K562 (cell line): ENCODE results near the gene THUMPD1. TPM values are rescaled to one million over a fixed set of nuclear protein-coding genes. Genes with fewer than 3 reads are reported as not detected.

Experiments used
- DIDO1 ChIP-seq: fragments of 450-650 bp; IDR thresholded peaks from 2 replicates; pipeline ENCODE4 v1.6.1; 2016; ENCODE audit warnings: low read depth, missing biosample characterization, missing genetic modification characterization
- DNMT1 ChIP-seq: fragments of 450-650 bp; IDR thresholded peaks from 2 replicates; pipeline ENCODE4 v1.6.1; 2016; ENCODE audit warnings: antibody characterized with exemption, mild to moderate bottlenecking
- NCOA1 ChIP-seq: fragments of 450-650 bp; IDR thresholded peaks from 2 replicates; pipeline ENCODE4 v1.6.1; 2016; ENCODE audit warnings: low read depth
- POLR2B ChIP-seq: fragments of 450-650 bp; IDR thresholded peaks from 2 replicates; pipeline ENCODE4 v1.6.1; 2018; ENCODE audit warnings: low read depth; ENCODE audit not compliant: partially characterized antibody
- SMAD1 ChIP-seq: fragments of 150-350 bp; IDR thresholded peaks from 2 replicates; pipeline ENCODE4 v1.6.1; 2014; ENCODE audit warnings: low read length, low read depth; ENCODE audit not compliant: partially characterized antibody
- TBP ChIP-seq: optimal IDR thresholded peaks from 2 replicates; pipeline ENCODE3; 2011; ENCODE audit warnings: low read depth, low read length, improper control_type of control experiment
- XRCC4 ChIP-seq: IDR thresholded peaks from one replicate; pipeline ENCODE4 v1.6.1; 2011; ENCODE audit not compliant: insufficient read depth, insufficient read length; ENCODE audit errors: extremely low read depth
- ZC3H11A ChIP-seq: IDR thresholded peaks from 2 replicates; pipeline ENCODE4 v1.6.1; 2012; ENCODE audit warnings: low read depth, low read length, improper control_type of control experiment
- ZNF589 ChIP-seq: fragments of 200-800 bp; sonication (Bioruptor generic); IDR thresholded peaks from 2 replicates; pipeline ENCODE4 v1.6.1; 2016; ENCODE audit warnings: low read depth, missing genetic modification characterization, missing compliant biosample characterization
- ZNF699 ChIP-seq: fragments of 250-450 bp; sonication (Bioruptor Pico); IDR thresholded peaks from 2 replicates; pipeline ENCODE4 v1.8.0; 2021; ENCODE audit warnings: mild to moderate bottlenecking, moderate library complexity; ENCODE audit not compliant: insufficient replicate concordance
- ZNF830 ChIP-seq: fragments of 250-450 bp; sonication (Bioruptor Pico); IDR thresholded peaks from 2 replicates; pipeline ENCODE4 v1.5.0; 2021; ENCODE audit warnings: mild to moderate bottlenecking
- polyA plus RNA-seq, 8 experiments: library from polyadenylated mRNA; depleted of rRNA in 4 of 8; stranded (reverse) in 5 of 8; unstranded in 3 of 8; fragments of >200 nt; fragmentation: Nextera tagmentation in 2 of 8; fragmentation: Illumina TruSeq in 1 of 8; extraction: Ambion mirVana in 2 of 8; extraction: Trizol in 1 of 8; gene quantifications; 2 replicates each; pipeline versions ENCODE4 v1.2.1 to v1.2.3, GENCODE V29; 2011 to 2014; ENCODE audit warnings: inconsistent platforms in 1 of 8, missing spikeins in 1 of 8
- total RNA-seq, 7 experiments: library from RNA; depleted of rRNA in 6 of 7; stranded (reverse); fragments of >200 nt in 6 of 7; fragmentation: Illumina TruSeq in 2 of 7; extraction: Trizol in 2 of 7; gene quantifications; 2 replicates each; pipeline versions ENCODE4 v1.2.1 to v1.2.3, GENCODE V29; 2011 to 2021; ENCODE audit warnings: low replicate concordance in 1 of 7
- TF ChIP-seq, protein P1 (sequence below), 2 experiments: fragments of 450-650 bp in 1 of 2; sonication (generic) in 1 of 2; formaldehyde crosslinking in 1 of 2; IDR thresholded peaks in 1 of 2; conservative IDR thresholded peaks in 1 of 2; 2 replicates each; pipeline versions ENCODE4 v1.6.1 to v1.8.1; 2016 to 2023; ENCODE audit warnings: mild to moderate bottlenecking in 2 of 2, moderate library complexity in 2 of 2, inconsistent platforms in 1 of 2, missing genetic modification reagents in 1 of 2
- TF ChIP-seq, protein P2 (sequence below): fragments of 250-450 bp; sonication (Bioruptor Pico); IDR thresholded peaks from 2 replicates; pipeline ENCODE4 v1.8.0; 2022; ENCODE audit warnings: inconsistent platforms
- TF ChIP-seq, protein P3 (sequence below): sonication (generic); formaldehyde crosslinking; IDR thresholded peaks from 2 replicates; pipeline ENCODE4 v1.8.1; 2023; ENCODE audit warnings: mild to moderate bottlenecking, missing genetic modification reagents, moderate library complexity
- TF ChIP-seq, protein P4 (sequence below): fragments of 250-450 bp; sonication (Bioruptor Pico); IDR thresholded peaks from 2 replicates; pipeline ENCODE4 v1.8.0; 2022; ENCODE audit warnings: moderate library complexity, mild to moderate bottlenecking, inconsistent platforms
- TF ChIP-seq, protein P5 (sequence below): fragments of 250-450 bp; sonication (Bioruptor Pico); IDR thresholded peaks from 2 replicates; pipeline ENCODE4 v1.8.0; 2021; ENCODE audit warnings: borderline replicate concordance, mild to moderate bottlenecking, moderate library complexity; ENCODE audit not compliant: poor library complexity, severe bottlenecking
- TF ChIP-seq, protein P6 (sequence below): fragments of 150-350 bp; conservative IDR thresholded peaks from 2 replicates; pipeline ENCODE4 v1.6.1; 2014; ENCODE audit warnings: low read length

The THUMPD1 gene
- total and polyA plus RNA-seq, 9 of the 15 experiments (the other 6 are each of a cell fraction or from before 2014, with no cell fraction given) = 37.8 to 101 (median 56.8) TPM

DNA sequence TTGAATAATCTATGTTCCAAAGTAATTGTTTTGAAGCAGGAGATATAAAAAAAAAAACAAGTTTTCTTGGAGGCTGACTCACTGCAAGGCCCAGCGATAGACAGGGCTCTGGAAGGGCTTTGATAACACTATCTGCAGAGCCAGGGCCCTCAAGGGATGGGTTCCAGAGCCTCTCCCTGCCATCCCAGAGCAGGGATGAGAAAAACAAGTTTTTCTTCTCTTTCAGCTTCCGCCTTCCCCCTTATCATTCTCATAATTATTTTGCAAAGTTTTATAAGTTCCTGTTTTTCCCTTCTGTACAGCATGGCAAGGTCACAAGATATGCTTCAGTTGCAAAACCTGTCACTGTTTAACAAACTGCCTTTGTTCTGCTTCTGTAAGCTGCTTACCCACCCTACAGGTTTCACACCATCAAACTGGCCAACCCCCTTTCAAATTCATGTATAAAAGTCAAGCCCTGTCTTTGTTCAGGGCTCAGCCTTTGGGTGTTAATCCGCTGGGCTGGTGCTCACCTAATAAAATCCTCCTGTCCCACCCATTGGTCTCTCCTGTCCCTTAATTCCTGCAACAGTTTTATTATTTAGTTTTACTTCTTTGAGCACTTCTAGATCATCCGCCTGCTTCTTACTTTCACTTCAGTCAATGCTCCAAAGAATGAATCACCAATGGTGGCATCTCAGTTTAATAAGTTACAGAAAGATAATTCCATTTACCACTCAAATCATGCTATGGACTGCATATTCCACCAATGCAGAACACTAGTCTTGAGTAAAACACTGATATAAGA is 5.6 kb upstream of the THUMPD1 start (continued):
- TF ChIP-seq, protein P1, sequence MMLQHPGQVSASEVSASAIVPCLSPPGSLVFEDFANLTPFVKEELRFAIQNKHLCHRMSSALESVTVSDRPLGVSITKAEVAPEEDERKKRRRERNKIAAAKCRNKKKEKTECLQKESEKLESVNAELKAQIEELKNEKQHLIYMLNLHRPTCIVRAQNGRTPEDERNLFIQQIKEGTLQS (IDR thresholded peaks at IDR 0.05) = peak; percentile 87
- TF ChIP-seq, protein P1 (CRISPR knock-in tag; conservative IDR thresholded peaks at IDR 0.05) = peak; percentile 79; the same call in 1 of the 2 replicates
- TF ChIP-seq ZNF830 (CRISPR knock-in tag) (no peak), TBP (no peak), XRCC4 (no peak), DNMT1 (no peak), NCOA1 (peak; percentile 85; the same call in 1 of the 2 replicates), ZNF699 (CRISPR knock-in tag) (no peak), SMAD1 (peak; percentile 79), ZC3H11A (no peak), ZNF589 (CRISPR knock-in tag) (peak; percentile 94), DIDO1 (tag) (no peak), POLR2B (no peak)
- TF ChIP-seq, protein P2, sequence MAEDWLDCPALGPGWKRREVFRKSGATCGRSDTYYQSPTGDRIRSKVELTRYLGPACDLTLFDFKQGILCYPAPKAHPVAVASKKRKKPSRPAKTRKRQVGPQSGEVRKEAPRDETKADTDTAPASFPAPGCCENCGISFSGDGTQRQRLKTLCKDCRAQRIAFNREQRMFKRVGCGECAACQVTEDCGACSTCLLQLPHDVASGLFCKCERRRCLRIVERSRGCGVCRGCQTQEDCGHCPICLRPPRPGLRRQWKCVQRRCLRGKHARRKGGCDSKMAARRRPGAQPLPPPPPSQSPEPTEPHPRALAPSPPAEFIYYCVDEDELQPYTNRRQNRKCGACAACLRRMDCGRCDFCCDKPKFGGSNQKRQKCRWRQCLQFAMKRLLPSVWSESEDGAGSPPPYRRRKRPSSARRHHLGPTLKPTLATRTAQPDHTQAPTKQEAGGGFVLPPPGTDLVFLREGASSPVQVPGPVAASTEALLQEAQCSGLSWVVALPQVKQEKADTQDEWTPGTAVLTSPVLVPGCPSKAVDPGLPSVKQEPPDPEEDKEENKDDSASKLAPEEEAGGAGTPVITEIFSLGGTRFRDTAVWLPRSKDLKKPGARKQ = no peak
- TF ChIP-seq, protein P3, sequence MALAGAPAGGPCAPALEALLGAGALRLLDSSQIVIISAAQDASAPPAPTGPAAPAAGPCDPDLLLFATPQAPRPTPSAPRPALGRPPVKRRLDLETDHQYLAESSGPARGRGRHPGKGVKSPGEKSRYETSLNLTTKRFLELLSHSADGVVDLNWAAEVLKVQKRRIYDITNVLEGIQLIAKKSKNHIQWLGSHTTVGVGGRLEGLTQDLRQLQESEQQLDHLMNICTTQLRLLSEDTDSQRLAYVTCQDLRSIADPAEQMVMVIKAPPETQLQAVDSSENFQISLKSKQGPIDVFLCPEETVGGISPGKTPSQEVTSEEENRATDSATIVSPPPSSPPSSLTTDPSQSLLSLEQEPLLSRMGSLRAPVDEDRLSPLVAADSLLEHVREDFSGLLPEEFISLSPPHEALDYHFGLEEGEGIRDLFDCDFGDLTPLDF (CRISPR knock-in tag) = no peak
- TF ChIP-seq, protein P4, sequence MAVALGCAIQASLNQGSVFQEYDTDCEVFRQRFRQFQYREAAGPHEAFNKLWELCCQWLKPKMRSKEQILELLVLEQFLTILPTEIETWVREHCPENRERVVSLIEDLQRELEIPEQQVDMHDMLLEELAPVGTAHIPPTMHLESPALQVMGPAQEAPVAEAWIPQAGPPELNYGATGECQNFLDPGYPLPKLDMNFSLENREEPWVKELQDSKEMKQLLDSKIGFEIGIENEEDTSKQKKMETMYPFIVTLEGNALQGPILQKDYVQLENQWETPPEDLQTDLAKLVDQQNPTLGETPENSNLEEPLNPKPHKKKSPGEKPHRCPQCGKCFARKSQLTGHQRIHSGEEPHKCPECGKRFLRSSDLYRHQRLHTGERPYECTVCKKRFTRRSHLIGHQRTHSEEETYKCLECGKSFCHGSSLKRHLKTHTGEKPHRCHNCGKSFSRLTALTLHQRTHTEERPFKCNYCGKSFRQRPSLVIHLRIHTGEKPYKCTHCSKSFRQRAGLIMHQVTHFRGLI = peak; percentile 22; the same call in 1 of the 2 replicates
- TF ChIP-seq, protein P5, sequence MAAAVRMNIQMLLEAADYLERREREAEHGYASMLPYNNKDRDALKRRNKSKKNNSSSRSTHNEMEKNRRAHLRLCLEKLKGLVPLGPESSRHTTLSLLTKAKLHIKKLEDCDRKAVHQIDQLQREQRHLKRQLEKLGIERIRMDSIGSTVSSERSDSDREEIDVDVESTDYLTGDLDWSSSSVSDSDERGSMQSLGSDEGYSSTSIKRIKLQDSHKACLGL = no peak
- TF ChIP-seq, protein P6, sequence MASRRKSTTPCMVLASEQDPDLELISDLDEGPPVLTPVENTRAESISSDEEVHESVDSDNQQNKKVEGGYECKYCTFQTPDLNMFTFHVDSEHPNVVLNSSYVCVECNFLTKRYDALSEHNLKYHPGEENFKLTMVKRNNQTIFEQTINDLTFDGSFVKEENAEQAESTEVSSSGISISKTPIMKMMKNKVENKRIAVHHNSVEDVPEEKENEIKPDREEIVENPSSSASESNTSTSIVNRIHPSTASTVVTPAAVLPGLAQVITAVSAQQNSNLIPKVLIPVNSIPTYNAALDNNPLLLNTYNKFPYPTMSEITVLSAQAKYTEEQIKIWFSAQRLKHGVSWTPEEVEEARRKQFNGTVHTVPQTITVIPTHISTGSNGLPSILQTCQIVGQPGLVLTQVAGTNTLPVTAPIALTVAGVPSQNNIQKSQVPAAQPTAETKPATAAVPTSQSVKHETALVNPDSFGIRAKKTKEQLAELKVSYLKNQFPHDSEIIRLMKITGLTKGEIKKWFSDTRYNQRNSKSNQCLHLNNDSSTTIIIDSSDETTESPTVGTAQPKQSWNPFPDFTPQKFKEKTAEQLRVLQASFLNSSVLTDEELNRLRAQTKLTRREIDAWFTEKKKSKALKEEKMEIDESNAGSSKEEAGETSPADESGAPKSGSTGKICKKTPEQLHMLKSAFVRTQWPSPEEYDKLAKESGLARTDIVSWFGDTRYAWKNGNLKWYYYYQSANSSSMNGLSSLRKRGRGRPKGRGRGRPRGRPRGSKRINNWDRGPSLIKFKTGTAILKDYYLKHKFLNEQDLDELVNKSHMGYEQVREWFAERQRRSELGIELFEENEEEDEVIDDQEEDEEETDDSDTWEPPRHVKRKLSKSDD = no peak
